Fibroblast of villous mesenchyme (primary cell): ENCODE data around the gene LIPC. TPM values are rescaled to one million over a fixed set of nuclear protein-coding genes. Genes with fewer than 3 reads are reported as not detected.

Source experiments
- DNase-seq: peaks from one replicate; pipeline ENCODE4 v3.0.0-alpha.2; 2010; ENCODE audit warnings: low read depth
- H3K4me3 ChIP-seq: 2 replicates; pipeline ENCODE4 v1.5.1; 2011; ENCODE audit warnings: low read depth, mild to moderate bottlenecking, low read length
- CTCF ChIP-seq: IDR thresholded peaks from 2 replicates; pipeline ENCODE4 v1.5.1; 2012; ENCODE audit warnings: low read depth, mild to moderate bottlenecking, low read length; ENCODE audit not compliant: insufficient read depth
- total RNA-seq: library from RNA; depleted of rRNA; stranded (reverse); fragments of >200 nt; gene quantifications from 2 replicates; pipeline ENCODE4 v1.2.3, GENCODE V29; 2012

Gene LIPC
- total RNA-seq, 1 donor = 0.86 TPM

GRCh38 chr15:58522391-58522790 lies 90.6 kb downstream of the LIPC start:
- H3K4me3 ChIP-seq = no peak overlapping the region
- no peak for DNase-seq
- TF ChIP-seq CTCF = no peak

GRCh38 chr15:58522865-58523264 lies 91.1 kb downstream of the LIPC start:
- TF ChIP-seq CTCF = no peak
- no peak for DNase-seq

GRCh38 chr15:58523634-58524033 lies 91.8 kb downstream of the LIPC start:
- no peak for DNase-seq
- H3K4me3 ChIP-seq = no peak overlapping the region
- no peak for TF ChIP-seq CTCF

More at GRCh38 chr15:58522865-58523264, 91.1 kb downstream of the LIPC start:
- H3K4me3 ChIP-seq = no peak overlapping the region

- no peak for TF ChIP-seq CTCF
- no peak for DNase-seq
- no peak overlapping the region for H3K4me3 ChIP-seq
Measured at GRCh38 chr15:58524247-58524646, 92.5 kb downstream of the LIPC start.

- H3K4me3 ChIP-seq = no peak overlapping the region
- TF ChIP-seq CTCF = no peak
- DNase-seq = no peak
Measured at GRCh38 chr15:58525991-58526421, 94.2 kb downstream of the LIPC start.

GRCh38 chr15:58526647-58527192 lies 94.9 kb downstream of the LIPC start:
- TF ChIP-seq CTCF = no peak
- no peak for DNase-seq
- no peak overlapping the region for H3K4me3 ChIP-seq

GRCh38 chr15:58527573-58528187 lies 95.9 kb downstream of the LIPC start:
- TF ChIP-seq CTCF = no peak
- no peak for DNase-seq
- H3K4me3 ChIP-seq = no peak overlapping the region
